ENCODE data around the gene PLCB1.

- TF ChIP-seq CTCF (IDR thresholded peaks at IDR 0.05; ENCODE audit: low read depth, low read length, poor library complexity, severe bottlenecking) (no peak), EZH2phosphoT487 (IDR thresholded peaks at IDR 0.05; ENCODE audit: borderline replicate concordance, low read length) (no peak)
Observed at GRCh38 chr20:8811801-8812594, 679.9 kb downstream of the PLCB1 start.
